ENCODE measurements around the gene HINT2. TPM values are rescaled to one million over a fixed set of nuclear protein-coding genes. Genes with fewer than 3 reads are reported as not detected.
A peak's percentile ranks its signal among the peaks of the same experiment; 100 is the strongest.

The HINT2 gene
- total and polyA plus RNA-seq, 7 donors, result 36.5 to 64.7 (median 43.8) TPM

- TF ChIP-seq CTCF (IDR thresholded peaks at IDR 0.05), result no peak
- WGBS, 3 donors, result 51 to 74% (median 67%) methylated on average over 1 of the region's 1 CpG
- no peak overlapping the region for H3K4me3 ChIP-seq
- no peaks in the 10 kb centered on the region for H3K27me3 ChIP-seq (ENCODE audit: insufficient read depth in 3 of 3, low read length in 2 of 3)
- no peaks in the 10 kb centered on the region for H3K9me3 ChIP-seq
- peaks cover 31% of the 10 kb centered on the region for H3K4me1 ChIP-seq
- ATAC-seq (peak in 1 of 4 donors; percentile 29), DNase-seq (no peak)
- H3K27ac ChIP-seq, result peak overlapping the region; percentile 68
- intact Hi-C loops (cut with DNase I), result no loop called here
- no peaks in the 10 kb centered on the region for H3K36me3 ChIP-seq (ENCODE audit: insufficient read depth in 1 of 2, low read depth in 1 of 2)
Observed at GRCh38 chr9:35771534-35771933, 43.3 kb downstream of the HINT2 start.

- no peak for TF ChIP-seq CTCF (IDR thresholded peaks at IDR 0.05)
- Histone ChIP-seq H3K4me1 (peaks cover 31% of the 10 kb centered on the region), H3K36me3 (ENCODE audit: insufficient read depth in 1 of 2, low read depth in 1 of 2) (no peaks in the 10 kb centered on the region), H3K9me3 (no peaks in the 10 kb centered on the region), H3K4me3 (no peak overlapping the region), H3K27ac (peak overlapping the region; percentile 68), H3K27me3 (ENCODE audit: insufficient read depth in 3 of 3, low read length in 2 of 3) (no peaks in the 10 kb centered on the region)
- DNase-seq (peak; percentile 42 to 80), ATAC-seq (peak; percentile 85 to 93 (median 89))
- intact Hi-C loops (cut with DNase I), result no loop called here
- WGBS, 3 donors, result 3 to 10% (median 3%) methylated on average over 4 of the region's 4 CpGs
Observed at GRCh38 chr9:35771075-35771433, 43.8 kb downstream of the HINT2 start.

GRCh38 chr9:35769763-35770162 lies 45.1 kb downstream of the HINT2 start:
- ATAC-seq (no peak), DNase-seq (no peak)
- TF ChIP-seq CTCF (IDR thresholded peaks at IDR 0.05), result no peak
- peaks cover 25% of the 10 kb centered on the region for H3K4me1 ChIP-seq
- no peaks in the 10 kb centered on the region for H3K9me3 ChIP-seq
- intact Hi-C loops (cut with DNase I), result no loop called here
- H3K36me3 ChIP-seq (ENCODE audit: insufficient read depth in 1 of 2, low read depth in 1 of 2), result no peaks in the 10 kb centered on the region
- H3K4me3 ChIP-seq, result no peak overlapping the region
- H3K27me3 ChIP-seq (ENCODE audit: insufficient read depth in 3 of 3, low read length in 2 of 3), result no peaks in the 10 kb centered on the region
- WGBS, 3 donors, result 96 to 100% (median 99%) methylated on average over 1 of the region's 1 CpG
- H3K27ac ChIP-seq, result no peak overlapping the region

GRCh38 chr9:35767458-35767857 lies 47.4 kb downstream of the HINT2 start:
- Histone ChIP-seq H3K4me3 (no peak overlapping the region), H3K9me3 (no peaks in the 10 kb centered on the region), H3K36me3 (ENCODE audit: insufficient read depth in 1 of 2, low read depth in 1 of 2) (no peaks in the 10 kb centered on the region), H3K27me3 (ENCODE audit: insufficient read depth in 3 of 3, low read length in 2 of 3) (no peaks in the 10 kb centered on the region), H3K4me1 (peaks cover 25% of the 10 kb centered on the region), H3K27ac (no peak overlapping the region)
- 87 to 97% (median 93%) methylated on average over 1 of the region's 1 CpG for WGBS, 3 donors
- DNase-seq (no peak), ATAC-seq (no peak)
- TF ChIP-seq CTCF (IDR thresholded peaks at IDR 0.05), result no peak
- intact Hi-C loops (cut with DNase I), result no loop called here

- intact Hi-C loops (cut with DNase I), result no loop called here
- H3K27ac ChIP-seq, result no peak overlapping the region
- TF ChIP-seq CTCF (IDR thresholded peaks at IDR 0.05), result no peak
- H3K9me3 ChIP-seq, result no peaks in the 10 kb centered on the region
- no peaks in the 10 kb centered on the region for H3K36me3 ChIP-seq (ENCODE audit: insufficient read depth in 1 of 2, low read depth in 1 of 2)
- ATAC-seq (no peak), DNase-seq (no peak)
- 76 to 88% (median 88%) methylated on average over 2 of the region's 2 CpGs for WGBS, 3 donors
- H3K4me1 ChIP-seq, result peaks cover 21% of the 10 kb centered on the region
- no peak overlapping the region for H3K4me3 ChIP-seq
- H3K27me3 ChIP-seq (ENCODE audit: insufficient read depth in 3 of 3, low read length in 2 of 3), result no peaks in the 10 kb centered on the region
Observed at GRCh38 chr9:35766997-35767396, 47.8 kb downstream of the HINT2 start.

Data from psoas muscle (tissue), 8 donors.